Activated CD4-positive, alpha-beta T cell treated with anti-CD3 and anti-CD28 coated beads for 36 hours (primary cell): Measurements from ENCODE around the gene THRSP. TPM values are rescaled to one million over a fixed set of nuclear protein-coding genes. Genes with fewer than 3 reads are reported as not detected.
"Not testable (repeated sequence)": the region's sequence is repeated elsewhere in the genome, so short reads cannot be mapped to it uniquely, and the experiment has no call there.

Experiments used
- ATAC-seq: fragments of 200-7000 bp; cut with Tn5 transposase; one replicate; pipeline ENCODE4 v1.10.0; 2021; ENCODE audit warnings: mild to moderate bottlenecking, moderate library complexity
- CTCF ChIA-PET: fragments of 350-600 bp; sonication (Branson Sonifier 250); formaldehyde crosslinking; loops from one replicate; lab custom pipeline; 2021; ENCODE audit warnings: antibody characterized with exemption; lab: Charles Lee
- POLR2A ChIA-PET: fragments of 350-600 bp; sonication (Branson Sonifier 250); formaldehyde crosslinking; loops from one replicate; lab custom pipeline; 2021; ENCODE audit warnings: antibody characterized with exemption, inconsistent platforms; lab: Charles Lee
- DNase-seq: peaks from one replicate; pipeline ENCODE4 v3.0.0-alpha.2; 2020
- H3K27ac Mint-ChIP-seq: one replicate; pipeline ENCODE4 v1.8.0; 2021; ENCODE audit warnings: mixed read lengths
- H3K27me3 Mint-ChIP-seq: one replicate; pipeline ENCODE4 v1.8.0; 2021; ENCODE audit warnings: mixed read lengths
- H3K36me3 Mint-ChIP-seq: one replicate; pipeline ENCODE4 v1.8.0; 2021; ENCODE audit warnings: low read depth, mixed read lengths
- H3K4me1 Mint-ChIP-seq: one replicate; pipeline ENCODE4 v1.8.0; 2021; ENCODE audit warnings: mixed read lengths
- H3K4me3 Mint-ChIP-seq: one replicate; pipeline ENCODE4 v1.8.0; 2021; ENCODE audit warnings: mild to moderate bottlenecking, moderate library complexity, mixed read lengths
- H3K9me3 Mint-ChIP-seq: one replicate; pipeline ENCODE4 v1.8.0; 2021; ENCODE audit warnings: low read depth, mixed read lengths
- intact Hi-C, 2 experiments: fragments of 100-400 bp; cut with DNase I in 1 of 2; cut with micrococcal nuclease in 1 of 2; formaldehyde crosslinking; loops; one replicate each; pipeline versions ENCODE4 v1.14.2 to v1.15.1; 2022 to 2024; cut with DNase I, micrococcal nuclease
- total RNA-seq, 2 experiments: library from RNA; stranded (reverse); gene quantifications; one replicate each; pipeline ENCODE4 v1.2.3, GENCODE V29; 2021

The THRSP gene
- total RNA-seq, 2 experiments from 2014 or later: not detected

GRCh38 chr11:78039391-78039918 is 24.2 kb upstream of the THRSP start:
- ChIA-PET CTCF (interaction anchor here (0.6 to 1.1 kb wide), 2 partner anchors 43 to 360 kb away, joined by 3 to 6 read pairs; no protein-coding TSS in a partner anchor), POLR2A (interaction anchor here (0.6 to 1.4 kb wide), 4 partner anchors 8 to 533 kb away, joined by 3 to 4 read pairs (median 3); no protein-coding TSS in a partner anchor)
- no peaks in the 10 kb centered on the region for H3K27me3 Mint-ChIP-seq
- no peak overlapping the region for H3K4me3 Mint-ChIP-seq
- H3K9me3 Mint-ChIP-seq: no peaks in the 10 kb centered on the region
- intact Hi-C loops: no loop called here
- peaks cover 10% of the 10 kb centered on the region for H3K4me1 Mint-ChIP-seq
- no peaks in the 10 kb centered on the region for H3K36me3 Mint-ChIP-seq
- peak overlapping the region; percentile 81 for H3K27ac Mint-ChIP-seq
- ATAC-seq (peak; percentile 52), DNase-seq (no peak)

- Mint-ChIP-seq H3K4me3 (peak overlapping the region; percentile 25), H3K36me3 (no peaks in the 10 kb centered on the region), H3K27ac (peak overlapping the region; percentile 81), H3K4me1 (peaks cover 10% of the 10 kb centered on the region), H3K27me3 (no peaks in the 10 kb centered on the region), H3K9me3 (no peaks in the 10 kb centered on the region)
- ChIA-PET POLR2A (interaction anchor here (0.6 to 1.4 kb wide), 3 partner anchors 9 to 453 kb away, joined by 3 to 4 read pairs (median 3); no protein-coding TSS in a partner anchor), CTCF (interaction anchor here (0.6 to 1.1 kb wide), 4 partner anchors 40 to 360 kb away, joined by 3 to 6 read pairs (median 3); partner anchors contain the start of gene INTS4)
- intact Hi-C loops: no loop called here
- DNase-seq: peak; percentile 60
- peak; percentile 86 for ATAC-seq
Observed at GRCh38 chr11:78039919-78040671, 23.6 kb upstream of the THRSP start.

DNA sequence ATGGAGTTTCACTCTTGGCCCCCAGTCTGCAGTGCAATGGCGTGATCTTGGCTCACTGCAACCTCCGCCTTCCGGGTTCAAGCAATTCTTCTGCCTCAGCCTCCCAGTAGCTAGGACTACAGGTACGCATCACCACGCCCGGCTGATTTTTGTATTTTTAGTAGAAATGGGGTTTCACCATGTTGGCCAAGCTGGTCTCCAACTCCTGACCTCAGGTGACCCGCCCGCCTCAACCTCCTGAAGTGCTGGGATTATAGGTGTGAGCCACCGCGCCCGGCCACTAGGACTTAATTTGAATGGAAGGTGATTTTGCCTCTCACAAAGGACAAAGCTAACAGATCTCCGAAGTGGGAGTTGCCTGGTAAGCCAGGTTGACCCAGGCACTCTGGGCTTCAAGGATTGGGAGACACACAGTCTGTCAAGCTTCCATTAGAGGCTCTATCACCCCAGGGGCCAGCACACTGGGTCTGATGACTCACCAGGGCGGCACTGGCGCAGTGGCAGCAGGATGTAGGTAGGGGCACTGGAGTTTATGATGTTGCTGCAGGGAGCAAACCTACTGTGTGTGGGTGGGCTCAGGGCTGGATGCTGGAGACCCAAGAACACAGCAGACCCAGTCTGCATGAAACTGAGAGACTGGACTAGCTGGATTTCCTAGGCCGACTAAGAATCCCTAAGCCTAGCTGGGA is 22.8 kb upstream of the THRSP start:
- peak; percentile 40 for ATAC-seq
- Mint-ChIP-seq H3K36me3 (no peaks in the 10 kb centered on the region), H3K4me3 (no peak overlapping the region), H3K4me1 (peaks cover 14% of the 10 kb centered on the region), H3K27me3 (no peaks in the 10 kb centered on the region), H3K9me3 (no peaks in the 10 kb centered on the region), H3K27ac (no peak overlapping the region)
- intact Hi-C loops: no loop called here
- peak; percentile 47 for DNase-seq
- ChIA-PET POLR2A (no interaction called here), CTCF (interaction anchor here (0.6 to 1.6 kb wide), 4 partner anchors 12 to 629 kb away, joined by 3 read pairs; no protein-coding TSS in a partner anchor)

DNA sequence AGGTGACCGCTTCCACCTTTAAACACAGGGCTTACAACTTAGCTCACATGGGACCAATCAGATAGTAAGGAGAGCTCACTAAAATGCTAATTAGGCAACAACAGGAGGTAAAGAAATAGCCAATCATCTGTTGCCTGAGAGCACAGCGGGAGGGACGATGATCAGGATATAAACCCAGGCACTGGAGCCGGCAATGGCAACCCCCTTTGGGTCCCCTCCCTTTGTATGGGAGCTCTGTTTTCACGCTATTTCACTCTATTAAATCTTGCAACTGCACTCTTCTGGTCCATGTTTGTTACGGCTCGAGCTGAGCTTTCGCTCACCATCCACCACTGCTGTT is 22.3 kb upstream of the THRSP start:
- intact Hi-C loops, H3K4me3 Mint-ChIP-seq, H3K27ac Mint-ChIP-seq, H3K9me3 Mint-ChIP-seq, H3K27me3 Mint-ChIP-seq, ATAC-seq, H3K36me3 Mint-ChIP-seq, DNase-seq, POLR2A ChIA-PET: not testable (repeated sequence)
- H3K4me1 Mint-ChIP-seq: peaks cover 20% of the 10 kb centered on the region
- CTCF ChIA-PET: interaction anchor here (0.6 to 1.6 kb wide), 4 partner anchors 12 to 630 kb away, joined by 3 read pairs; no protein-coding TSS in a partner anchor

- peaks cover 20% of the 10 kb centered on the region for H3K4me1 Mint-ChIP-seq
- ATAC-seq (no peak), DNase-seq (no peak)
- no peaks in the 10 kb centered on the region for H3K9me3 Mint-ChIP-seq
- H3K27me3 Mint-ChIP-seq: no peaks in the 10 kb centered on the region
- no peaks in the 10 kb centered on the region for H3K36me3 Mint-ChIP-seq
- CTCF ChIA-PET: interaction anchor here (0.6 to 1.6 kb wide), 3 partner anchors 11 to 488 kb away, joined by 3 read pairs; no protein-coding TSS in a partner anchor
- POLR2A ChIA-PET: no interaction called here
- intact Hi-C loops: no loop called here
- no peak overlapping the region for H3K4me3 Mint-ChIP-seq
- H3K27ac Mint-ChIP-seq: no peak overlapping the region
Observed at GRCh38 chr11:78041843-78042440, 21.7 kb upstream of the THRSP start.

- no peak for DNase-seq
- H3K27ac Mint-ChIP-seq: no peak overlapping the region
- ChIA-PET CTCF (interaction anchor here (1.0 to 3.0 kb wide), 16 partner anchors 9 to 519 kb away, joined by 3 to 17 read pairs (median 5); partner anchors contain the start of gene INTS4), POLR2A (no interaction called here)
- H3K27me3 Mint-ChIP-seq: no peaks in the 10 kb centered on the region
- no peak for ATAC-seq
- H3K36me3 Mint-ChIP-seq: no peaks in the 10 kb centered on the region
- intact Hi-C loops: loop anchor here (5.0 kb wide), 2 partner anchors 32 to 222 kb away; partner anchors contain the start of genes AAMDC (in 1 of the 2) and RSF1 (in 1 of the 2)
- no peaks in the 10 kb centered on the region for H3K9me3 Mint-ChIP-seq
- peaks cover 17% of the 10 kb centered on the region for H3K4me1 Mint-ChIP-seq
- H3K4me3 Mint-ChIP-seq: no peak overlapping the region
Observed at GRCh38 chr11:78044706-78045105, 19.0 kb upstream of the THRSP start.

DNA sequence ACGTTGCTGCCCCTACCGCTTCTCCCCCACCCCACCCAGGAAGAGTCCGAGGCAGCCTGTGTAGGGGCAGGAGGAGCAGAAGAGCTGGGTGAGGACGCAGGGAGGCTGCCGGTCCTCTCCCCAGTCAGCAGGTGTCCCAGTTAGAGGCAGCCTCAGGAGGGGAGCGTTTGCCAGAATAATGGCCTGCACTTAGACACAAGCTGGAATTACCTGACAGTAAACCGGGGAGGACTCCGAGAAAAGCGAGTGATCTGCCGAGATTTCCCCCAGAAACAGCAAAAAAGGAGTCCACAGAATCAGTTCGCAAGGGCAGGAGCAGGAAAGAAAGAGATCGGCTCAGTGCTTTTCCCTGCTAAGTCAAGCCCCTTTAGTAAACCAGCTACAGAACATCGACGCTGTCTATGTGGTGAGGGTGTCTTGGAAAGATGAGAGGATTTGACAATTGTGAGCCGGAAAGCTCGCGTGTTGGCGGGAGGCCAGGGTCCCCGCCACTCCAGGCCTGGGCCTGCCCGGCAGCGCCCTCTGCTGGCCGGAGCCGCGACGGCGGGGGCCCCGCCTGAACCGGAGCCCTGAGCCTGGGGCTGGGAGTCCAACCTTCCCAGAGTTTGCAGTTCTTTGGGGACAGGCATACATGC is 17.7 kb upstream of the THRSP start:
- ChIA-PET POLR2A (interaction anchor here (1.0 kb wide), 1 partner anchor 51 kb away, joined by 3 read pairs; no protein-coding TSS in a partner anchor), CTCF (interaction anchor here (0.6 to 3.0 kb wide), 35 partner anchors 8 to 518 kb away, joined by 3 to 17 read pairs (median 5); partner anchors contain the start of gene INTS4)
- Mint-ChIP-seq H3K4me1 (peaks cover 10% of the 10 kb centered on the region), H3K27ac (peak overlapping the region; percentile 47), H3K9me3 (no peaks in the 10 kb centered on the region), H3K27me3 (no peaks in the 10 kb centered on the region), H3K4me3 (no peak overlapping the region), H3K36me3 (no peaks in the 10 kb centered on the region)
- DNase-seq: peak; percentile 87
- peak; percentile 98 for ATAC-seq
- intact Hi-C loops: loop anchor here (1.0 to 5.0 kb wide), 4 partner anchors 34 to 270 kb away; partner anchors contain the start of genes AAMDC (in 1 of the 2) and RSF1 (in 1 of the 2)

DNA sequence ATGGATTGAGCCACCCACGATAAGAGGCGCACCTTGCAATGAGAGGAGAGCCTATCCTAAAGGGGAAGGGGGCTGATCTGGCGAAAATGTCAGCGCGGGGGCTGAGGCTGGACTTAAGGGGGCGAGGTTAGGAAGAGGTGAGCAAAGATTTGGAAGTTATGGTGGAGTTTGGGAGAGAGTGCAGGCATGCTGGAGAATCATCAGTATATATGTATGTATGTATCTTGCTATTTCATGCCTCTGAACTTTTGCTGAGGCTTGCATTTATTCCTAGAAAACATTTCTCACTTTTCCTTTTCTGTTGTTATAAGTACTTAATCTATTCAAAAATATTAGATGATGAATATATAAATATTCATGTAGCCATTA is 17.2 kb upstream of the THRSP start:
- no peak overlapping the region for H3K4me3 Mint-ChIP-seq
- ATAC-seq: no peak
- POLR2A ChIA-PET: interaction anchor here (1.0 kb wide), 1 partner anchor 52 kb away, joined by 3 read pairs; no protein-coding TSS in a partner anchor

GRCh38 chr11:78048561-78048960 is 15.1 kb upstream of the THRSP start:
- no peaks in the 10 kb centered on the region for H3K36me3 Mint-ChIP-seq
- no peaks in the 10 kb centered on the region for H3K27me3 Mint-ChIP-seq
- ATAC-seq (no peak), DNase-seq (no peak)
- intact Hi-C loops: loop anchor here (5.0 kb wide), 2 partner anchors 36 to 226 kb away; partner anchors contain the start of genes AAMDC (in 1 of the 2) and RSF1 (in 1 of the 2)
- CTCF ChIA-PET: interaction anchor here (0.6 to 0.7 kb wide), 2 partner anchors 40 to 359 kb away, joined by 3 read pairs; no protein-coding TSS in a partner anchor
- no peak overlapping the region for H3K4me3 Mint-ChIP-seq
- no peak overlapping the region for H3K27ac Mint-ChIP-seq
- peaks cover 10% of the 10 kb centered on the region for H3K4me1 Mint-ChIP-seq
- H3K9me3 Mint-ChIP-seq: no peaks in the 10 kb centered on the region
- POLR2A ChIA-PET: interaction anchor here (0.7 kb wide), 1 partner anchor 12 kb away, joined by 4 read pairs; no protein-coding TSS in a partner anchor

More for the DNA sequence above, 17.2 kb upstream of the THRSP start:
- Mint-ChIP-seq H3K9me3 (no peaks in the 10 kb centered on the region), H3K36me3 (no peaks in the 10 kb centered on the region), H3K27ac (no peak overlapping the region), H3K27me3 (no peaks in the 10 kb centered on the region), H3K4me1 (peaks cover 10% of the 10 kb centered on the region)
- CTCF ChIA-PET: interaction anchor here (0.7 to 3.0 kb wide), 20 partner anchors 9 to 518 kb away, joined by 3 to 17 read pairs (median 6); partner anchors contain the start of gene INTS4
- intact Hi-C loops: loop anchor here (1.0 to 5.0 kb wide), 4 partner anchors 34 to 270 kb away; partner anchors contain the start of genes AAMDC (in 1 of the 2) and RSF1 (in 1 of the 2)
- no peak for DNase-seq

- ChIA-PET POLR2A (no interaction called here), CTCF (no interaction called here)
- no peaks in the 10 kb centered on the region for H3K36me3 Mint-ChIP-seq
- DNase-seq (no peak), ATAC-seq (no peak)
- intact Hi-C loops: loop anchor here (5.0 kb wide), 2 partner anchors 37 to 227 kb away; partner anchors contain the start of genes AAMDC (in 1 of the 2) and RSF1 (in 1 of the 2)
- no peaks in the 10 kb centered on the region for H3K27me3 Mint-ChIP-seq
- no peak overlapping the region for H3K27ac Mint-ChIP-seq
- H3K4me1 Mint-ChIP-seq: peaks cover 10% of the 10 kb centered on the region
- H3K9me3 Mint-ChIP-seq: no peaks in the 10 kb centered on the region
- no peak overlapping the region for H3K4me3 Mint-ChIP-seq
Observed at GRCh38 chr11:78049348-78049747, 14.3 kb upstream of the THRSP start.
